ENCODE measurements around the gene PHETA2. TPM values are rescaled to one million over a fixed set of nuclear protein-coding genes. Genes with fewer than 3 reads are reported as not detected.

PHETA2 gene
- total RNA-seq, 1 donor from 2014 or later: 12.8 TPM

- H3K4me1 ChIP-seq: peaks cover 23% of the 10 kb centered on the region
- TF ChIP-seq, protein P1, sequence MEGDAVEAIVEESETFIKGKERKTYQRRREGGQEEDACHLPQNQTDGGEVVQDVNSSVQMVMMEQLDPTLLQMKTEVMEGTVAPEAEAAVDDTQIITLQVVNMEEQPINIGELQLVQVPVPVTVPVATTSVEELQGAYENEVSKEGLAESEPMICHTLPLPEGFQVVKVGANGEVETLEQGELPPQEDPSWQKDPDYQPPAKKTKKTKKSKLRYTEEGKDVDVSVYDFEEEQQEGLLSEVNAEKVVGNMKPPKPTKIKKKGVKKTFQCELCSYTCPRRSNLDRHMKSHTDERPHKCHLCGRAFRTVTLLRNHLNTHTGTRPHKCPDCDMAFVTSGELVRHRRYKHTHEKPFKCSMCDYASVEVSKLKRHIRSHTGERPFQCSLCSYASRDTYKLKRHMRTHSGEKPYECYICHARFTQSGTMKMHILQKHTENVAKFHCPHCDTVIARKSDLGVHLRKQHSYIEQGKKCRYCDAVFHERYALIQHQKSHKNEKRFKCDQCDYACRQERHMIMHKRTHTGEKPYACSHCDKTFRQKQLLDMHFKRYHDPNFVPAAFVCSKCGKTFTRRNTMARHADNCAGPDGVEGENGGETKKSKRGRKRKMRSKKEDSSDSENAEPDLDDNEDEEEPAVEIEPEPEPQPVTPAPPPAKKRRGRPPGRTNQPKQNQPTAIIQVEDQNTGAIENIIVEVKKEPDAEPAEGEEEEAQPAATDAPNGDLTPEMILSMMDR (IDR thresholded peaks at IDR 0.05): no peak
- H3K9me3 ChIP-seq: no peaks in the 10 kb centered on the region
- DNase-seq: no peak
- no peak overlapping the region for H3K4me3 ChIP-seq
- H3K27ac ChIP-seq: no peak overlapping the region
- no peak for ATAC-seq
- H3K27me3 ChIP-seq (ENCODE audit: low read depth): no peaks in the 10 kb centered on the region
- peaks cover 71% of the 10 kb centered on the region for H3K36me3 ChIP-seq
- intact Hi-C loops (cut with DNase I): no loop called here
Observed at GRCh38 chr22:42066126-42066761, 7.8 kb upstream of the PHETA2 start.

GRCh38 chr22:42066937-42067336, 7.1 kb upstream of the PHETA2 start:
- Histone ChIP-seq H3K36me3 (peaks cover 65% of the 10 kb centered on the region), H3K4me3 (no peak overlapping the region), H3K9me3 (no peaks in the 10 kb centered on the region), H3K27me3 (ENCODE audit: low read depth) (no peaks in the 10 kb centered on the region), H3K27ac (no peak overlapping the region), H3K4me1 (peaks cover 30% of the 10 kb centered on the region)
- DNase-seq (no peak), ATAC-seq (no peak)
- TF ChIP-seq, protein P1 (IDR thresholded peaks at IDR 0.05): no peak
- intact Hi-C loops (cut with DNase I): no loop called here

DNA sequence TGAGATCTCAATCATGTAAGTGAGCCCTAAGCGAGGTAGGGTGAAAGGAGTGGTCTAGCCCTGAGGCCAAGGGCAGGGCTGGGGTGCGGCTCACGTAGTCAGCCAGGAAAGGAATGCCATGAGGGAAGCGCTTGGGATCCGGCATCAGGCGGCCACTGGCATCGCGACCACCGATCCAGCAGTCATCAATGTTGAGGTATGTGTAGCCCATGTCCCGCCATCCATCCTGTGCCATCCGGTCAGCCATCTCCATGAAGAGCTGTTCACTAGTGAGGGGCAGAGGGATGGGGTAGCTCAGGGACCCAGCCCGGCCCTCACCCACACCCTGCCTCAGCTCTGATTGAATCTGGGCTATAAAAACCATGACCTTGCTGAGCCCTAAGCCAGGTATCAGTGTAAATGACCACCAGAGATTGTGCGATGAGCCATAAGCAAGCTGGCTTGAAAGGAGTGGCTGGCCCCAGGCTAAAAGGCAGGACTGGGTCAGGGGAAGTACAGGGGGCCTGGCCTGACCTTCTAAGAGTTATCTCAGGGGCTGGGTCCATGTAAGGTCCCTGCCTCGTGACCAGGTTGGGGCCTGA, 6.3 kb upstream of the PHETA2 start:
- intact Hi-C loops (cut with DNase I): no loop called here
- Histone ChIP-seq H3K4me3 (no peak overlapping the region), H3K9me3 (no peaks in the 10 kb centered on the region), H3K4me1 (peaks cover 30% of the 10 kb centered on the region), H3K27ac (no peak overlapping the region), H3K36me3 (peaks cover 56% of the 10 kb centered on the region), H3K27me3 (ENCODE audit: low read depth) (no peaks in the 10 kb centered on the region)
- DNase-seq (no peak), ATAC-seq (no peak)
- TF ChIP-seq, protein P1 (IDR thresholded peaks at IDR 0.05): no peak

DNA sequence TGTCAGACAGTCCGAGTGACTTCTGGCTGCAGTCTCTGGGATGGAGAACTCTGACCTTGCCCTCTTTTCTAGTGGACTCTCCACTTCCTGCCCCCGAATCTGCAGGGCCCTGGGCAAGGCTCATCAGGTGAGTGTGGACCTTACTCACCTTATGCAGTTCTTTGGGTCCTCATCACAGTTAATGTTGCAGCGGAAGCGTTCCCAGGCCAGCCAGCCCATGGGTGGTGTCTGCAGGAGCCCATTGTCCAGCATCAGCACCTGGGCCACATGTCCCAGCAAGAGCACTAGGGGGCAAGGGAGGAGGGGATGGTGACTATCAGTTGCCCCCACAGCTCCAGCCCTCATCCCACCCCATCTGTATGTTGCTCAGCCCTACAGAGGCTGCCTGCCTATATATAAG, 5.8 kb upstream of the PHETA2 start:
- no peak for ATAC-seq
- no peak for DNase-seq
- TF ChIP-seq, protein P1 (IDR thresholded peaks at IDR 0.05): no peak

DNA sequence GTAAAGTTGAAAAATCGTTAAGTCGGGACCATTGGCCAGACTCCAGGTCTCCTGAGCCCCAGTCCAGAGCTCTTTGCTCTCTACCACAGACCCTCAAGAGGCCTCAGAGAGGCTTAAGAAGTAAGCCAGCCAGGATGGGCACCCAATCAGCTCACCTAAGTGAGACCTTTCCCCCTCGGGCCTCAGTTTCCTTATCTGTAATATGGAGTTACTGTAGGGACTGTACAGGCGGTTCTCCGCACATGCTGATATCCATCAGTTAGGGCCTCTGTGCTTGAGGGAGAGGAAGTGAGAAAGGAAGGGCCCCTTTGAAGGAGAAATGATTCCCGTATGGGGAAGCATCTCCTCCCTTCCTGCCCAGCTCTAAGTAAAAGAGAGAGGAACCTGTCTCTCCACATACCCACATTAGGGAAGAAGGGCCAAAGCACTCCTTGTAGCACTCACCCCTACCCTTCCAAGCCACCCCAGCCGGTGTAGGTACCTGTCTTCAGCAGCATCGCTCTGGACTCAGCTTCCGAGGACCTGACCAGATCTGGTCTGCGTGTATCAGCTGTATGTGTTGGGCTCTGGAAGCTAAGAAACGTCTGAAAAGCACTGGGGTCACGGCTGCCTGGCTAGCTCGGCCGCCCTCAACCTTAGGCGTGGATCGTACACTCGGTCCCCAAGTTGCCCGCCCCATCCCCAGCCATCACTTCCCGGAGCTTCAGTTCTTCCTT, 4.1 kb upstream of the PHETA2 start:
- ATAC-seq (peak; percentile 6 to 8), DNase-seq (no peak)
- TF ChIP-seq, protein P1 (IDR thresholded peaks at IDR 0.05): no peak
- H3K9me3 ChIP-seq: no peaks in the 10 kb centered on the region
- H3K4me3 ChIP-seq: peak overlapping the region; percentile 76
- H3K27me3 ChIP-seq (ENCODE audit: low read depth): no peaks in the 10 kb centered on the region
- peaks cover 43% of the 10 kb centered on the region for H3K4me1 ChIP-seq
- intact Hi-C loops (cut with DNase I): no loop called here
- H3K36me3 ChIP-seq: peaks cover 36% of the 10 kb centered on the region
- H3K27ac ChIP-seq: peak overlapping the region; percentile 85

More for the DNA sequence above, 5.8 kb upstream of the PHETA2 start:
- peaks cover 51% of the 10 kb centered on the region for H3K36me3 ChIP-seq
- H3K27ac ChIP-seq: no peak overlapping the region
- H3K27me3 ChIP-seq (ENCODE audit: low read depth): no peaks in the 10 kb centered on the region
- no peaks in the 10 kb centered on the region for H3K9me3 ChIP-seq
- no peak overlapping the region for H3K4me3 ChIP-seq
- intact Hi-C loops (cut with DNase I): no loop called here
- H3K4me1 ChIP-seq: peaks cover 31% of the 10 kb centered on the region

All from lower lobe of right lung (tissue), 2 donors.